ENCODE results near the gene TFR2. TPM values are rescaled to one million over a fixed set of nuclear protein-coding genes. Genes with fewer than 3 reads are reported as not detected.

Gene TFR2
- total and polyA plus RNA-seq, 2 donors (not counting 3 experiments of a cell fraction or from before 2014, with no cell fraction given), result 0.37 to 0.60 TPM

DNA sequence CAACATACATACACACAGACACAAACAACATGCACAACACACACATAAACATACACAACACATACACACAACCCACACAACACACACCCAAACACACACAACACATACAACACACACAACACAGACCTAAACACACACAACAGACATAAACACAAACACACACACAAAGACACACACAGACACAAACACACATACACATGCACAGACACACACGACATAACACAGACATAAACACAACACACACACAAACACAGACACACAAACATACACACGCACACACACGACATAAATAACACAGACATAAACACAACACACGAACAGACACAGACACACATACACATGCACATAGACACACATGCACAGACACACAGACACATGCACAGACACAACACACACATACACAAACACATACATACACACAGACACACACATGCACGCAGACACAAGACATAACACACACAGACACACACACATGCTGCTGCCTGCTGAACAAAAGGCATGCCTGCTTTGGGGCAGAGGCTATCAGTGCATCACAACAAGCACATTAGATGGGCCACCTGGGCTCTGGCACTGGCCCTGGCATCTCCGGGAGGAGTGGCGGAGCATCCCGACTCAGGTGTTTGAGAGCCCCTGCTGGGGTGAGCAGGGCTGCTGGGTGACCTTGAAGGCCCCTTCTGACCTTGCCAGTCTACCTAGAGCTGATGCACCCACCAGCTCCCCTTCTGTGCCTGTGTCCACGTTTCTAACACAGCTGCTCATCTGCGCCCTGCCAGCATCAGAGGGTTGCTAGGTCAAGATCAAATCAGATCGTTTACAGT, 60.7 kb downstream of the TFR2 start:
- H4K20me1 ChIP-seq (replicated peaks; ENCODE audit: control insufficient read depth, extremely low read depth, insufficient read depth, low read length), result no peaks in the 10 kb centered on the region
- no peak for TF ChIP-seq MAX (IDR thresholded peaks at IDR 0.05; ENCODE audit: insufficient read depth, insufficient read length)
- no peak for TF ChIP-seq GATA2 (IDR thresholded peaks at IDR 0.05; ENCODE audit: insufficient read depth, insufficient read length, low read depth, low read length)
- no peak for TF ChIP-seq CTCF (IDR thresholded peaks at IDR 0.05; ENCODE audit: extremely low read depth in 1 of 2, insufficient read depth in 1 of 2, low read depth in 1 of 2, low read length in 2 of 2)
- TF ChIP-seq JUN (IDR thresholded peaks at IDR 0.05; ENCODE audit: borderline replicate concordance, insufficient read depth, insufficient read length, low read depth), result no peak
- TF ChIP-seq MYC (IDR thresholded peaks at IDR 0.05; ENCODE audit: low read depth, low read length), result no peak
- H3K4me3 ChIP-seq (replicated peaks in 1 of 3; ENCODE audit: insufficient read depth in 1 of 3, low read depth in 1 of 3, low read length in 3 of 3), result no peak overlapping the region
- no TSS peak for BruUV-seq (replicated peaks)
- intact Hi-C loops (cut with micrococcal nuclease) (loop anchor here (10.0 kb wide), 1 partner anchor 284 kb away; the partner anchor contains the start of gene TRIP6), dilution Hi-C loops (cut with MboI; ENCODE audit: extremely low pct_ligation_motif_present, low sequenced_read_pairs) (no loop called here)
- no peak for FAIRE-seq
- peaks cover 28% of the 10 kb centered on the region for H3K79me2 ChIP-seq (ENCODE audit: control insufficient read depth, insufficient read depth, low read length)
- H3K4me2 ChIP-seq (ENCODE audit: insufficient read depth, low read length), result no peak overlapping the region
- H3K9ac ChIP-seq (replicated peaks; ENCODE audit: extremely low read depth, insufficient read depth, low read length), result no peak overlapping the region
- no peaks in the 10 kb centered on the region for H3K9me1 ChIP-seq (replicated peaks; ENCODE audit: control insufficient read depth, extremely low read depth, insufficient read depth, low read length)
- DNase-seq (ENCODE audit: low read depth, low spot score), result no peak
- H3K27me3 ChIP-seq (ENCODE audit: control insufficient read depth in 2 of 2, insufficient read depth in 2 of 2, low read length in 2 of 2), result no peaks in the 10 kb centered on the region
- no peak overlapping the region for H3K27ac ChIP-seq (ENCODE audit: insufficient read depth, low read depth, low read length)
- ChIA-PET CTCF (no interaction called here), POLR2A (no interaction called here)
- peaks cover 29% of the 10 kb centered on the region for H3K4me1 ChIP-seq (ENCODE audit: control insufficient read depth, extremely low read depth, insufficient read depth, low read length)
- H2AFZ ChIP-seq (ENCODE audit: low read depth, low read length), result no peak overlapping the region
- H3K9me3 ChIP-seq (replicated peaks; ENCODE audit: control insufficient read depth, insufficient read depth, low read length), result no peaks in the 10 kb centered on the region
- H3K36me3 ChIP-seq (ENCODE audit: control insufficient read depth in 2 of 2, extremely low read depth in 1 of 2, insufficient read depth in 2 of 2, low read length in 2 of 2), result peaks cover 19 to 49% of the 10 kb centered on the region in 2 experiments
